Cardiac muscle cell (in vitro differentiated cells and primary cell): ENCODE measurements around the gene CERCAM. TPM values are rescaled to one million over a fixed set of nuclear protein-coding genes. Genes with fewer than 3 reads are reported as not detected.

ENCODE experiments used
- DNase-seq, 2 donors: peaks; one replicate each; pipeline versions ENCODE4 v3.0.0 to v3.0.0-alpha.2; 2010 to 2017; ENCODE audit warnings: low read depth in 1 of 2, low spot score in 1 of 2
- H3K27ac ChIP-seq: fragments of 200-600 bp; sonication (generic); 2 replicates; pipeline ENCODE4 v1.5.1; 2016
- H3K27me3 ChIP-seq: fragments of 200-600 bp; sonication (generic); 2 replicates; pipeline ENCODE4 v1.6.0; 2016; ENCODE audit warnings: control low read depth
- H3K36me3 ChIP-seq: fragments of 200-600 bp; sonication (generic); 2 replicates; pipeline ENCODE4 v1.5.1; 2016; ENCODE audit warnings: control low read depth
- H3K4me1 ChIP-seq: fragments of 200-600 bp; sonication (generic); 2 replicates; pipeline ENCODE4 v1.8.1; 2017; ENCODE audit warnings: low read depth, mild to moderate bottlenecking, mixed run types
- H3K4me3 ChIP-seq: fragments of 200-600 bp; sonication (generic); 2 replicates; pipeline ENCODE4 v1.5.1; 2016; ENCODE audit warnings: mild to moderate bottlenecking
- H3K9me3 ChIP-seq: fragments of 200-600 bp; sonication (generic); 2 replicates; pipeline ENCODE4 v1.5.1; 2017; ENCODE audit warnings: low read depth, mild to moderate bottlenecking, control low read depth
- polyA plus RNA-seq: library from polyadenylated mRNA; unstranded; fragments of >200 nt; fragmentation: Nextera tagmentation; extraction: Ambion mirVana; gene quantifications from 2 replicates; pipeline ENCODE4 v1.2.1, GENCODE V29; 2016
- total RNA-seq: library from RNA; depleted of rRNA; stranded (reverse); fragments of >200 nt; gene quantifications from 2 replicates; pipeline ENCODE4 v1.2.3, GENCODE V29; 2016
- TF ChIP-seq, protein P1 (sequence below): IDR thresholded peaks from 2 replicates; pipeline ENCODE4 v1.5.1; 2012; ENCODE audit warnings: low read depth, mild to moderate bottlenecking, low read length

CERCAM gene
- total and polyA plus RNA-seq, 2 experiments from 2014 or later: 38.6 to 53.8 TPM

DNA sequence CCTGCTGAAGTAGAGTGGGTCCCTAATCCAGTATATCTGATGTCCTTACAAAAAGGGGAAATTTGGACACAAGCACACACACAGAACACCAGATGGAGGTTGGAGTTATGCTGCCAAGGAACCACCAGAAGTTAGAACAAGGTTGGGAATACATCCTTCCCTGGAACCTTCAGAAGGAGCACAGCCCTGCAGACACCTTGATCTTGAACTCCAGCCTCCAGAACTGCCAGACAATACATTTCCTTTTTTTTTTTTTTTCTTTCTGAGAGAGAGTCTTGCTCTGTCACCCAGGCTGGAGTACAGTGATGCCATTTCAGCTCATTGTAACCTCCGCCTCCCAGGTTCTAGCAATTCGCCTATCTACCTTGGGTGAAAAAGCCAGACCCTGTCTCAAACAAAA, 28.1 kb downstream of the CERCAM start:
- Histone ChIP-seq H3K27ac (no peak overlapping the region), H3K27me3 (no peaks in the 10 kb centered on the region), H3K36me3 (no peaks in the 10 kb centered on the region), H3K9me3 (no peaks in the 10 kb centered on the region), H3K4me3 (no peak overlapping the region), H3K4me1 (no peaks in the 10 kb centered on the region)
- DNase-seq: no peak
- TF ChIP-seq, protein P1, sequence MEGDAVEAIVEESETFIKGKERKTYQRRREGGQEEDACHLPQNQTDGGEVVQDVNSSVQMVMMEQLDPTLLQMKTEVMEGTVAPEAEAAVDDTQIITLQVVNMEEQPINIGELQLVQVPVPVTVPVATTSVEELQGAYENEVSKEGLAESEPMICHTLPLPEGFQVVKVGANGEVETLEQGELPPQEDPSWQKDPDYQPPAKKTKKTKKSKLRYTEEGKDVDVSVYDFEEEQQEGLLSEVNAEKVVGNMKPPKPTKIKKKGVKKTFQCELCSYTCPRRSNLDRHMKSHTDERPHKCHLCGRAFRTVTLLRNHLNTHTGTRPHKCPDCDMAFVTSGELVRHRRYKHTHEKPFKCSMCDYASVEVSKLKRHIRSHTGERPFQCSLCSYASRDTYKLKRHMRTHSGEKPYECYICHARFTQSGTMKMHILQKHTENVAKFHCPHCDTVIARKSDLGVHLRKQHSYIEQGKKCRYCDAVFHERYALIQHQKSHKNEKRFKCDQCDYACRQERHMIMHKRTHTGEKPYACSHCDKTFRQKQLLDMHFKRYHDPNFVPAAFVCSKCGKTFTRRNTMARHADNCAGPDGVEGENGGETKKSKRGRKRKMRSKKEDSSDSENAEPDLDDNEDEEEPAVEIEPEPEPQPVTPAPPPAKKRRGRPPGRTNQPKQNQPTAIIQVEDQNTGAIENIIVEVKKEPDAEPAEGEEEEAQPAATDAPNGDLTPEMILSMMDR: no peak

DNA sequence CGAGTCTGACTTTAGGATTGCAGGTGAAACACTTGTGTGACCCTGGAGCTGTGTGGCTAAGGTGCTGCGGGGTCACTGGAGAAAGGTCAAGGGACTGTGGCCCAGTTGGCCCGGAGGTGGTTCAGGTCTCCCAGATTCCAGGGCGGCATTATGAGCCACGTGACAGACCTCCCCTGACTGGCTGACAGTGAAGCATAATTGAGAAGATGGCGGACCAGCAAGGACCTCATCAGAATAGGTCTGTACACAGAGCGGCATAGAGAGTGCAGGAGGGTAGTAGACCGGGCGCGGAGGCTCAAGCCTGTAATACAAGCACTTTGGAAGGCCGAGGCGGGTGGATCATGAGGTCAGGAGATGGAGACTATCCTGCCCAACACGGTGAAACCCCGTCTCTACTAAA, 34.3 kb downstream of the CERCAM start:
- Histone ChIP-seq H3K9me3 (no peaks in the 10 kb centered on the region), H3K4me3 (no peak overlapping the region), H3K36me3 (peaks cover 1% of the 10 kb centered on the region), H3K4me1 (no peaks in the 10 kb centered on the region), H3K27me3 (no peaks in the 10 kb centered on the region), H3K27ac (no peak overlapping the region)
- no peak for DNase-seq
- TF ChIP-seq, protein P1: no peak

DNA sequence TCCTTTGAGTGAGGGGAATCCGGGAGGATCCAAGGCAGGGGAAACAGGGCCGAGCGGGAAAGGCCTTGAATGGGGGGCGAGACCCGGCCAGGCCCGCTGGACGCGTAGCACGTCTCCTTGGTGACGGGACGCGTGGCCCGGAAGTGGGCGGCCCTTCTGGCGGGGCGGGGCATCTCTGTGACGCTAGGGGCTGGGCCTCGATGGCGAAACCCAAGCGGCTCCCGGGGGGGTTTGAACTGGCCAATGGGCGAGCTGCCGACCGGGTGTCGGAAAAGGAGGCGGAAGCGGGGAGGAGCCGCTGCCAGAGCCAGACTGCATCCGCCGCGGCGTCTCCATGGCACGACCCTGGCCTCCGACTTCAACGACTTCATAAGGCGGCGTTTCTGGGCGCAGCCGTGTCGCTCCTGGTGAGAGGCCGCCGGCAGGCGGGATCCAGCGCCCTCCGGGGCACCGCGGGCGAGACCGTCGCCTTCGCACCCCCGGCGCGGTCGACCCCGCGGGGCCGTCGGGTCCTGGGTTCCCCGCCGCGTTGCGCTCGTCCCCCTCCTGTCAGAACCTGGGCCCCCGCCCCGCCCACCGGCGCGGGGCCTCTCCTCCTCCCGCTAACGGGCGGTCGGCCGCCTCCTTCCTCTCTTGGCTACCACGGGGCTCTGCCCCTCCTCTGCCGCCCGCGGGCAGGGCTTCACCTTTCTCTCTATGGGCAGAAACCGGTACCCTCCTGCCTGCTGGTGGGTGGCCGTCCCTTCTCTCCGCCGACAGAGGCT, 35.4 kb downstream of the CERCAM start, which contains the start of gene ODF2:
Gene ODF2 (plus strand): TSS at position 158 of the 764 bp plus-strand sequence. CDS start 86 bp downstream, at position 244.
- Histone ChIP-seq H3K4me3 (peak within 1 kb of the TSS; percentile 89), H3K9me3 (no peaks in the 10 kb centered on the region), H3K36me3 (peaks cover 6% of the 10 kb centered on the region), H3K27ac (peak within 1 kb of the TSS; percentile 69), H3K4me1 (no peaks in the 10 kb centered on the region), H3K27me3 (no peaks in the 10 kb centered on the region)
- peak; percentile 97 to 98 for DNase-seq
- TF ChIP-seq, protein P1: no peak

DNA sequence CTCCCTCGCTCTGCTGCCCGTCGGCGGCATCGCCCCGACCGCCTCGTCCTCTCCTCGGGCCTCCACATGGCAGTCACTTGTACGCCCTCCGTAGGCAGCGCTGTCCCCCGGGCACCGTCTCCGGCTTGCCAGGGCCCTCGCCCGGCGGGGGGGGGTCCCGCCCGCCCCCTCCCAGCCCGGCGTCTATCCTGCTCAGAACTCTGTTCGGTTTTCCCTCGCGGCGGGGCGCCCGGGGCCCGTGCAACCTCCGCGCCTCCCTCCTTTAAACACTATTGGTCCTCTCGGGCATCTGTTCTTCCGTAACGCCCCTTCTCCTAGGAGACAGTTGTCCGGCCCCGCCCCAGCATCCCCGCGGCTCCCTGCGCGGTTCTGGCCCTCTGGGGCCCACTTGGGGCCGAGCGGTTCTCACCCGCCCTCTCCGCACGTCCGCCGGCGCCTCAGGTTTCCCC, 36.0 kb downstream of the CERCAM start:
- Histone ChIP-seq H3K4me1 (no peaks in the 10 kb centered on the region), H3K4me3 (peak overlapping the region; percentile 89), H3K27me3 (no peaks in the 10 kb centered on the region), H3K27ac (peak overlapping the region; percentile 69), H3K36me3 (peaks cover 6% of the 10 kb centered on the region), H3K9me3 (no peaks in the 10 kb centered on the region)
- TF ChIP-seq, protein P1: no peak
- DNase-seq: peak; percentile 74 to 76

DNA sequence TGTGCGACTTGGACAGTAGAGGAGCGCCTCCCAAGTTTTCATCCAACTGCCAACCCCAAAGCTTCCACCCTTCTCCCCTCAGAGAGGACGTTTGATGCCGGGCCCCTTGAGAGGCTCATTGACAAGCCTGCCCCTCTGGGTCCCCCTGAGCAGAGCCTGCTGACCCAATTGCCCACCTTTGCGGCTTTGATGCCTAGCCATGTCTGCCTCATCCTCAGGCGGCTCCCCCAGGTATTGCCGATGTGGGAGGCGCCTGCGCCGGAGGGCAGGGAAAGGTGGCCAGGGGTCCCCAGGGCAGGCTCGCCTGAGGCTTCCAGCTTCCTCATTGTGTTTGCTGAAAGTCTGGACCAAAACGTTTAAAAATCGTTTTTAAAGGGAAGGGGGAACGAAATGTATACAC, 36.5 kb downstream of the CERCAM start:
- Histone ChIP-seq H3K9me3 (no peaks in the 10 kb centered on the region), H3K36me3 (peaks cover 6% of the 10 kb centered on the region), H3K27ac (no peak overlapping the region), H3K27me3 (no peaks in the 10 kb centered on the region), H3K4me1 (no peaks in the 10 kb centered on the region), H3K4me3 (peak overlapping the region; percentile 89)
- DNase-seq: no peak
- TF ChIP-seq, protein P1: no peak
